Colonic mucosa (tissue), 4 donors: ENCODE results near the gene FADS3. TPM values are rescaled to one million over a fixed set of nuclear protein-coding genes. Genes with fewer than 3 reads are reported as not detected.

Experiments
- DNase-seq: peaks from one replicate; pipeline ENCODE4 v3.0.0-alpha.2; 2020
- H3K27ac ChIP-seq: fragments of 200-600 bp; one replicate; pipeline ENCODE4 v1.8.0; 2021
- H3K27me3 ChIP-seq: fragments of 200-600 bp; one replicate; pipeline ENCODE4 v1.8.0; 2021
- H3K36me3 ChIP-seq: fragments of 200-600 bp; one replicate; pipeline ENCODE4 v1.8.0; 2021
- H3K4me1 ChIP-seq: fragments of 200-600 bp; one replicate; pipeline ENCODE4 v1.8.0; 2021; ENCODE audit warnings: mild to moderate bottlenecking
- H3K4me3 ChIP-seq: fragments of 200-600 bp; one replicate; pipeline ENCODE4 v1.8.0; 2021
- H3K9ac ChIP-seq, 2 donors: one replicate each; pipeline ENCODE4 v1.7.0; 2013; ENCODE audit warnings: control low read depth in 2 of 2, low read depth in 2 of 2, low read length in 2 of 2
- H3K9me3 ChIP-seq: fragments of 200-600 bp; one replicate; pipeline ENCODE4 v1.8.0; 2021
- CTCF ChIP-seq: fragments of 200-600 bp; IDR thresholded peaks from one replicate; pipeline ENCODE4 v1.8.0; 2022; ENCODE audit warnings: antibody characterized with exemption, mild to moderate bottlenecking
- intact Hi-C: fragments of 100-400 bp; cut with DNase I; formaldehyde crosslinking; loops from one replicate; pipeline ENCODE4 v1.14.1; 2022
- total RNA-seq, 2 donors: library from RNA; stranded (reverse); fragmentation: NEBNext Ultra II Directional in 1 of 2; extraction: Animal tissue kit (Norgen Biotek cat#: 25700) in 1 of 2; gene quantifications; one replicate each; pipeline ENCODE4 v1.2.1, GENCODE V29; 2021
- donor health status: healthy.
- donor health status: DM: no; HTN: no; CAD: no.
- donor health status: DM: no; HTN: no; CAD: no.

FADS3 gene
- total RNA-seq, 2 donors from 2014 or later = 10.4 to 13.3 TPM

GRCh38 chr11:61917334-61918109 is 26.2 kb upstream of the FADS3 start, which contains the start of gene RAB3IL1:
Gene RAB3IL1, minus strand, starts transcription at chr11:61917566. Its CDS starts 199 bp downstream, at chr11:61917367.
- Histone ChIP-seq H3K27ac (peak within 1 kb of the TSS; percentile 12), H3K36me3 (no peaks in the 10 kb centered on the region), H3K9ac (peak within 1 kb of the TSS; percentile 2 to 63), H3K4me3 (peak within 1 kb of the TSS; percentile 40), H3K9me3 (no peaks in the 10 kb centered on the region), H3K4me1 (no peaks in the 10 kb centered on the region), H3K27me3 (peaks cover 22% of the 10 kb centered on the region)
- peak; percentile 61 for DNase-seq
- TF ChIP-seq CTCF = no peak
- intact Hi-C loops = no loop called here

- TF ChIP-seq CTCF = no peak
- no peaks in the 10 kb centered on the region for H3K9me3 ChIP-seq
- H3K4me1 ChIP-seq = no peaks in the 10 kb centered on the region
- DNase-seq = peak; percentile 27
- peak overlapping the region; percentile 40 for H3K4me3 ChIP-seq
- H3K27ac ChIP-seq = peak overlapping the region; percentile 12
- no peaks in the 10 kb centered on the region for H3K36me3 ChIP-seq
- H3K27me3 ChIP-seq = peaks cover 22% of the 10 kb centered on the region
- H3K9ac ChIP-seq = peak overlapping the region in 1 of 2 donors; percentile 43
- intact Hi-C loops = no loop called here
Observed at GRCh38 chr11:61916737-61917333, 25.5 kb upstream of the FADS3 start.

DNA sequence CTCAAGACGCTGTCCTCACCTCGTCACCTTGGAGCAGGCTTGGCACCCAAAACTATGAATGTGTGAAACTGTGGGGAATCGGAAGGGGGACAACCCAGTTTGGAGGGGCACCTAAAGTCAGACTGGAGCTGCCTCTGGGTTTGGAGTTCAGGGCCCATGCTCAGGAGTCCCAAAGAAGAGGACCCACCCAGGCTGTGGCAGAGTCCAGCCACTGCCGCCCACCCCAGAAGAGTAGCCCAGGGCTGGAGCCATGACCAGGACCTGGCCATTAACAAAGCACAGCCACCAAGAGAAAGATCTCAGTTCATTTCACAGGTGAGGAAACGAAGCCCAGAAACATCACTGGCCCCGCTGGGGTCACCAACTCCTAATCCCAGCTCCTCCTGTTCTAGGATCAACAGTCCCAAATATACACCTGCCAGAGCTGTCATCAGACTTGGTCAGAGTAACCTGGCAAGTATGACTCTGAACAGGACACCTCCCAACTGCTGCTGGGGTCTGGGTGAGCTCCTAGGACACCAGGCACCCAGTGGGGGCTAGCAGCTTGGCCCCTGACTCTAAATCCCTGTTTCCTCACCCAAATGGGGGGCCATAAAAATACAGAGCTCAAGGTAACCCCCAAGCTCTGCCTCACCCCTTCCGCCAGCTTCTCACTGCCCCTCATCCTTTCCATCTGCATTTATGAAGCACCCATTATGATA is 23.3 kb upstream of the FADS3 start:
- no peak for TF ChIP-seq CTCF
- DNase-seq = peak; percentile 14

DNA sequence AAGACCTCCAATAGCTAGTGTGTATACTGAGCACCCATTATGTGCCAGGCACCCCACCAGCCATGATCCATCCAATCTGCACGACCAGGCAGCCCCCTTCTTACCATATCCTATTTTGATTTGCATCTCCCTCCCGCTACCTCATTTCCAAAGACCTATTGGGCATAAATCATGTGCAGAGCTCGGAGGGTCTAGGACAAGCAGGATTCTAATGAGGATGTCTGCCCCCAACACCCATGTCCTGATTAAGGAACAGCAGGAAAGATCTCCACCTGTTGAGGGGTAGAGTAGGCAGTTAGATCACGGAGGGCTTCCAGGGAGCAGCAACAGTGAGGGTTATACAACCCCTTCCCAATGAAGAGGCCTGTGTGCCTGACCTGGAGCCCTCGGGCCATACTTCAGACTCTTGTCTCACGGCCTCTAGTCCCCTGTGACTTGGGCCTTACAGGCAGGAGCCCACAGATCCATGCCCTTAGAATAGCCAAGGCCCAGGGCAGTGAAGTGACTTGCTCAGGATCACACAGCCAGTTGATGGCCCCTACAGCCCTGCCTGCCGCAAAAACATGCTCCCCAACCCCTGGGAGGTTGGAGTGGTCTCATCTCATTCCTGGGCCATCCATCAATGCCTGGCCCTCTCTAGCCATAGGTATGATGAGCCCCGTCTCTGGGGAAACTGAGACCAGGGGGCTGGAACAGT is 22.5 kb upstream of the FADS3 start:
- DNase-seq = peak; percentile 13
- Histone ChIP-seq H3K9ac (no peak overlapping the region), H3K4me3 (no peak overlapping the region), H3K27ac (no peak overlapping the region), H3K36me3 (no peaks in the 10 kb centered on the region), H3K4me1 (no peaks in the 10 kb centered on the region), H3K27me3 (peaks cover 17% of the 10 kb centered on the region), H3K9me3 (no peaks in the 10 kb centered on the region)
- no peak for TF ChIP-seq CTCF
- intact Hi-C loops = no loop called here

More for the DNA sequence above, 23.3 kb upstream of the FADS3 start:
- Histone ChIP-seq H3K9ac (no peak overlapping the region), H3K27me3 (peaks cover 17% of the 10 kb centered on the region), H3K36me3 (no peaks in the 10 kb centered on the region), H3K4me3 (no peak overlapping the region), H3K4me1 (no peaks in the 10 kb centered on the region), H3K9me3 (no peaks in the 10 kb centered on the region), H3K27ac (no peak overlapping the region)
- intact Hi-C loops = no loop called here
